Measurements from ENCODE around the gene FUT7. TPM values are rescaled to one million over a fixed set of nuclear protein-coding genes. Genes with fewer than 3 reads are reported as not detected.

The FUT7 gene
- total RNA-seq, 2 experiments from 2014 or later = 2.5 to 2.6 TPM

DNA sequence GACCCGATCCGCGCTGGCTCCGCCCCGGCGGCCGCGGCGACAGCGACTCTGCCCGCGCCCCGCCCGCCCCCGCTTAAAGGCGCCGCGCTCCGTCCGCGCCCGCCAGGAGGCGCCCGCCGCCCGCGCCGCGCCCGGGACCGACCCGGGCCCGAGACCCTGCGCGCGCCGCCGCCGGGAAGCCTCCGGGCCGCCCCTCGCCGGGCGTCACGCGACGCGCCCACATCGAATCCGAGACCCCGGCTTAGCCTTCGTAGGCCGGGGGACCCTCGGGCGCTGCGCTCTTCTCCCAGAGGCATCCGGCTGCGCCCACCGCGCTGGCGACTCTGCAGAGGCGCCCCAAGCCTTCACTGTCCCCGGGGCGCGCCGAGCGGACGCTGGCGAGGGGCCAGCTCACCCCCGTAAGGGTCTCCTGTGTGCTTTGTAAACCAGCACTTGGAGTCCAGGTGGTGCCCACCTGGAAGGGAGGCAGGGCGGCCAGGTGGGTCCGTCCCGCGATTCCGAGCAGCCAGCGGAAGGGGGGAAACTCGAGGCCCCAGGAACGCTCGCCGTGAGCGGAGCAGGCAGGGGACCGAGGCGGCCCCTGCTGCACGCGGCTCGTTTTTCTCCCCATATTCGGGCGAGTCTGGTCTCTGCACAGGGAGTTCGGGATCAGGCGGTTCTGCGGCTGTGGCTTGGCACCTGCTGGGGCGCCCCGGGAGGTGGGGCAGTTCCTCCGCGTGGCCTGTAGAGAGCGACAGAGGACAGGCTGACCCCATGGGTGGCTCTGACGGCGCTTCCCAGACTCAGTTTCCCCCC lies 3.4 kb downstream of the FUT7 start:
- POLR2A ChIA-PET = interaction anchor here (1.0 to 1.9 kb wide), 6 partner anchors 29 to 301 kb away, joined by 3 to 7 read pairs (median 6); partner anchors contain the start of genes FBXW5, MAN1B1, PAXX and SAPCD2
- peak overlapping the region; percentile 88 for H3K27ac Mint-ChIP-seq

DNA sequence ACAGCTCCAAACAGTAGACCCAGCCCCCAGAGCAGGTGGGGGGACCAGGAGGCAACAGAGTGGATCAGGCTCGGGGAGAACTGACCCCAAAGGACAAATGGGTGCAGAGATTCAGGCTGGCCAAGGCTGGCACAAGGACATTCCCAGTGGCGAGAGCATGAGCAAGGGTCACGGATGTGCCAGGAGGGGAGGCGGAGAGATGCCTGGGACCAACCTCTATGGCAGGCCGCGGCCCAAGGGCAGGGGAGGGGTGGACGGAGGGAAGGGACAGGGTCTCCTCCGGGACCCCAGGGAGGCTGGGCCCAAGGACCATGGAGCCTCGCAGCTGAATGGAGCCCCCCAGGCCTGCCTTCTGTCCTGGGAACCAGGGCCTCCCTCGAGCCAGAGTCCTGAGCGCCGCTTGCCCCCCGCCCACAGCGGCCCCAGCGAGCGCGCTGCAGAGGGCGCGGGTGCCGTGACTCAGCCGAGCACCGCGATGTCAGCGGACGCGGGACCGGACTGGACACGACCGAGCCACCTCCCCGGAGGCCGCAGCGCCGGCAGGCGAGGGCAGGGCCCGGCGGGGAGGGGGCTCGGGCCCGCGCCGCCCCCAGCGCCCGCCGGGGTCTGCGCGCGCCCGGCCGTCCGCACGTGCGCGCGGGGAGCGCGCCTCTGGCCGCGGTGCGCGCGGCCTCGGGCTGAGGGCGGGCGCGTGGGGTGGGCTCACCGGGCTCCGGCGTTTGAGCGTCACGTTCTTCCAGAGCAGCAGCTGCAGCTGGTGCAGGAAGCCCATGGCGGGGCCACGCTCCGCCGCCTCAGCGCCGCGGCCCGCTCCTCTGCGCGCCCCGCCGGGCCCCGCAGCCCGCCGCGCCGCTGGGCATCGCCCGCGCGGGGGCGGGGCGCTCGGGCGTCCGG lies 4.3 kb downstream of the FUT7 start, which contains the start of gene ABCA2:
Gene ABCA2 (minus strand): TSS at position 869 of the 894 bp plus-strand sequence. CDS start 97 bp downstream, at position 772.
- Mint-ChIP-seq H3K4me1 (ENCODE audit: low read depth) (peaks cover 62% of the 10 kb centered on the region), H3K4me3 (peak within 1 kb of the TSS; percentile 78), H3K9me3 (ENCODE audit: insufficient read depth) (no peaks in the 10 kb centered on the region), H3K27ac (peak within 1 kb of the TSS; percentile 88), H3K36me3 (ENCODE audit: low read depth) (no peaks in the 10 kb centered on the region), H3K27me3 (ENCODE audit: low read depth) (peaks cover 2% of the 10 kb centered on the region)
- DNase-seq (no peak), ATAC-seq (no peak)
- CTCF ChIA-PET = interaction anchor here (1.2 to 4.5 kb wide), 13 partner anchors 8 to 239 kb away, joined by 3 to 41 read pairs (median 6); partner anchors contain the start of genes AJM1, CLIC3, NPDC1 and PAXX
- POLR2A ChIA-PET = interaction anchor here (1.0 to 1.4 kb wide), 2 partner anchors 29 to 83 kb away, joined by 3 to 6 read pairs; partner anchors contain the start of gene FBXW5

More for the DNA sequence above, 3.4 kb downstream of the FUT7 start:
- Mint-ChIP-seq H3K9me3 (ENCODE audit: insufficient read depth) (no peaks in the 10 kb centered on the region), H3K36me3 (ENCODE audit: low read depth) (no peaks in the 10 kb centered on the region), H3K4me1 (ENCODE audit: low read depth) (peaks cover 68% of the 10 kb centered on the region), H3K4me3 (peak overlapping the region; percentile 71), H3K27me3 (ENCODE audit: low read depth) (peaks cover 2% of the 10 kb centered on the region)
- peak; percentile 76 for DNase-seq
- CTCF ChIA-PET = interaction anchor here (0.7 to 3.9 kb wide), 39 partner anchors 9 to 300 kb away, joined by 3 to 41 read pairs (median 6); partner anchors contain the start of genes AJM1, CLIC3, PAXX and SAPCD2
- peak; percentile 78 for ATAC-seq

DNA sequence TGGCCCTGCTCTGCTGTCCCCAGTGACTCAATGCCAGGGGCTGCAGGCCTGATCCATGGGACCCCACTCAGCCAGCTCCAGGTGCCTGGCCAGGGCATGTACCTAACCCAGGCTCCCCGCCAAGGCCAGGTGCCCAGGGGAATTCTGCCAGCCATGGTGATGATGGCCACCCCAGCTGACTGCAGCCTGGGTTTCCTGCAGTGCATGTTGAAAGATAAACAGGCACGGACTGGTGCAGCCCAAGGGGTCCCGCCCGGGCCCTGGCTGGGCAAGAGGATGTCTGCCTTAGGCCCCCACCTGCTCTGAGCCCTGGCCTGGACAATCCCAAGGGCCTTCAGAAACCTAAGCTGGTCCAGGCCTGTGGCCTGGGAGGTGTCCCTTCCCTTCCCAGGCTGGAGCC lies 5.1 kb downstream of the FUT7 start:
- ATAC-seq = no peak
- Mint-ChIP-seq H3K4me1 (ENCODE audit: low read depth) (peaks cover 57% of the 10 kb centered on the region), H3K4me3 (peak overlapping the region; percentile 78), H3K27me3 (ENCODE audit: low read depth) (peaks cover 2% of the 10 kb centered on the region), H3K9me3 (ENCODE audit: insufficient read depth) (no peaks in the 10 kb centered on the region), H3K27ac (no peak overlapping the region), H3K36me3 (ENCODE audit: low read depth) (peaks cover 2% of the 10 kb centered on the region)
- ChIA-PET CTCF (interaction anchor here (1.5 to 4.5 kb wide), 6 partner anchors 8 to 77 kb away, joined by 4 to 41 read pairs (median 30); partner anchors contain the start of genes CLIC3, NPDC1 and PAXX), POLR2A (interaction anchor here (0.9 kb wide), 1 partner anchor 77 kb away, joined by 4 read pairs; no protein-coding TSS in a partner anchor)
- no peak for DNase-seq

DNA sequence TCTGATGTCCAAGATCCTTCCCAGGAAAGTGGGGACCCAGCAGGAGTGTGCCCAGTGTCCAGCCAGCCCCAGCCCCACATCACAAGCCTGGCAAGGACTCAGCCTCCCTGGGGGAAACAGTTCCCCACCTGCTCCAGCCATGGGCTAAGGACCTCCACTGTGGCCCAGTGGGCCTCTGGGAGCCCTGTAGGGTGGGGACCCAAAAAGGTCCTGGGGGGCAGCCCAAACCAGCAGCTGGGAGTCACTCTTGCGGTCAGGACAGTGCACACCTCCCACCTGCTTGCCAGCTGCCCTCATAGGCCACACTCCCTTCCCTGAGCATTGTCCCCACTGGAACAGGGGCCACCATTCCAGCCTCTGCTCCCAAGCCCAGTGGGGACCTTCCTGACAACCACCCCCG lies 5.5 kb downstream of the FUT7 start:
- no peak for DNase-seq
- Mint-ChIP-seq H3K27me3 (ENCODE audit: low read depth) (peaks cover 2% of the 10 kb centered on the region), H3K4me3 (peak overlapping the region; percentile 78), H3K36me3 (ENCODE audit: low read depth) (peaks cover 2% of the 10 kb centered on the region), H3K9me3 (ENCODE audit: insufficient read depth) (no peaks in the 10 kb centered on the region), H3K27ac (no peak overlapping the region), H3K4me1 (ENCODE audit: low read depth) (peaks cover 54% of the 10 kb centered on the region)
- POLR2A ChIA-PET = interaction anchor here (0.8 to 0.9 kb wide), 2 partner anchors 38 to 77 kb away, joined by 3 to 4 read pairs; no protein-coding TSS in a partner anchor
- ATAC-seq = no peak
- CTCF ChIA-PET = interaction anchor here (1.0 to 4.5 kb wide), 6 partner anchors 9 to 78 kb away, joined by 3 to 34 read pairs (median 4); partner anchors contain the start of genes CLIC3 and NPDC1

DNA sequence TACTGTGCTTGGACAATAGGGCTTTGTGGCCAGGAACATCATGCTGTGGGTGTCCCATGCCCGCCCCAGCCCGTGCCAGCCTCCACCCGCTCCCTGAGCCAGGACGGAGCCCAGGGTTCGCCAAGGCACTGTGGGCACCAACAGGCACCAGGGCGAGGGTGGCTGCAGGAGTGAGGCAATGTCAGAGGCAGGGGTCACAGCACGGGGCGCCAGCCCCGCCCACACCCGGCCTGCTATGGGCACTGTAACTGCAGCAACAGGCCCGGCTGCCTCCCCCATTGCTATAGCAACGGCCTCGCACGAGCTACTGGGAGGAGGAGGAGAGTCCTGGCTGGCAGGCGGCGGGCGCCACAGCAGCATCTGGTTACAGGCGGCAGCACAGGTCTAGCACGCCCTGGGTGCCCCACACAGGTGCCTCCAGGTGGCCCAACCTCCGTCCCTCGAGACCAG lies 6.3 kb downstream of the FUT7 start:
- Mint-ChIP-seq H3K4me3 (no peak overlapping the region), H3K36me3 (ENCODE audit: low read depth) (peaks cover 2% of the 10 kb centered on the region), H3K27me3 (ENCODE audit: low read depth) (peaks cover 2% of the 10 kb centered on the region), H3K27ac (no peak overlapping the region), H3K4me1 (ENCODE audit: low read depth) (peaks cover 47% of the 10 kb centered on the region), H3K9me3 (ENCODE audit: insufficient read depth) (no peaks in the 10 kb centered on the region)
- ATAC-seq = no peak
- CTCF ChIA-PET = interaction anchor here (1.0 to 4.5 kb wide), 6 partner anchors 10 to 78 kb away, joined by 3 to 34 read pairs (median 4); partner anchors contain the start of gene NPDC1
- no peak for DNase-seq
- POLR2A ChIA-PET = interaction anchor here (0.5 to 0.8 kb wide), 3 partner anchors 37 to 198 kb away, joined by 3 read pairs; no protein-coding TSS in a partner anchor

DNA sequence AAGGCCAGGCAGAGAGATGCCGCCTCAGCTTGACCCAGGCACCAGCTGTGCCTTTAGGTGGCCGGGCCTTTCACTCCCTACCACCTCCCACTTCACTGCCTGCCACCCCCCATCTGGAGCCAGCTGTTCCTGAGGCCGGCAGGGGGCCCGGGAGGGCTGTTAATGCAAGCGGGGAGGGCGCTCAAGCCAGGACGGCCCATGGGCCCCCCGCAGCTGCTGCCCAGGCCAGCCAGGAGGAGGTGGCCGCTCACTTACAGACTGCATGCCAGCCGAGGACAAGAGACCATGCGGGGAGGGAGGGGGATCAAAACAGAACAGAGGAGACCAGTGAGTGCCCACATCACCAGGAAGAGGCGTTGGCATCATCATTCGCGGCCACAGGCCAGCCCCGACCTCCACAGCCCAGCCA lies 8.3 kb downstream of the FUT7 start:
- Mint-ChIP-seq H3K9me3 (ENCODE audit: insufficient read depth) (no peaks in the 10 kb centered on the region), H3K4me1 (ENCODE audit: low read depth) (peaks cover 32% of the 10 kb centered on the region), H3K4me3 (no peak overlapping the region), H3K27me3 (ENCODE audit: low read depth) (peaks cover 2% of the 10 kb centered on the region), H3K36me3 (ENCODE audit: low read depth) (peaks cover 6% of the 10 kb centered on the region), H3K27ac (no peak overlapping the region)
- DNase-seq (no peak), ATAC-seq (no peak)
- POLR2A ChIA-PET = no interaction called here
- CTCF ChIA-PET = interaction anchor here (4.5 kb wide), 1 partner anchor 12 kb away, joined by 34 read pairs; no protein-coding TSS in a partner anchor

DNA sequence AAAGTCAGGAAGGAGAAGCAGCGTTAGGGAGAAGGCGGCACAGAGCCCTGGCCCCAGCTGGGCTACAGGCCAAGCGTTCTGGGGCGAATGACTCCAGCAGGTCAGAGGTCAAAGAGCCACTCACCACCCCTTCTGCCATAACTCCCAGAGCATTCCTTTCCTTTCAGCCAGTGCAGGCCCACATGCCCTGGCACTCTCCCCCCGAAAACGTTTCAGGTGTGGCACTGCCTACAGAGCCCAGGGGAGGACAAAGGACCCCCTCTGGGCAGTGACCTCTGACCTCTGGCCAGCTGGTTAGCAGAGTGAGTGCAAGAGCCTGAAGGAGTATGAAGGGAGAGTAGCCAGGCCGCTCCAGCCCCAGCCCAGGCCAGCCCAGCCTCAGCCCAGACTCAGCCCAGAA lies 8.7 kb downstream of the FUT7 start:
- CTCF ChIA-PET = interaction anchor here (4.5 kb wide), 1 partner anchor 12 kb away, joined by 34 read pairs; no protein-coding TSS in a partner anchor
- Mint-ChIP-seq H3K4me3 (no peak overlapping the region), H3K36me3 (ENCODE audit: low read depth) (peaks cover 6% of the 10 kb centered on the region), H3K27me3 (ENCODE audit: low read depth) (peaks cover 2% of the 10 kb centered on the region), H3K27ac (no peak overlapping the region), H3K4me1 (ENCODE audit: low read depth) (peaks cover 31% of the 10 kb centered on the region), H3K9me3 (ENCODE audit: insufficient read depth) (no peaks in the 10 kb centered on the region)
- POLR2A ChIA-PET = no interaction called here
- no peak for ATAC-seq
- no peak for DNase-seq

DNA sequence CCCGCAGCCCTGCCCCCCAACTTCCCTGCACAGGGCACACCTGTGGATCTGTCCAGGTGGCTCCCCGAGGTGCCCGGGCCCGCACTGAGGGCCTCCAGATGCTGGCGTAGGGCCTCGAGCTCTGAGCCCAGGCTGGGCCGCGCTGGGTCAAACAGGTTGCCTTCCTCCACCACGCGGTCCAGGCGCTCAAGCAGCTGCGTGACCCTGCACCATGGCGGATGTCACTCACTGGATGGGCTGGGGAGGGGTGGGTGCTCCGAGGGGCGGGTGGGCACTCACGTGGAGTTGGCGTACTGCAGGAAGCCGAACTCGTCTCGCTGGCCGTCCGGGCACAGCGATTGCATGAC lies 9.3 kb downstream of the FUT7 start:
- no peak overlapping the region for H3K27ac Mint-ChIP-seq
- H3K4me1 Mint-ChIP-seq (ENCODE audit: low read depth) = peaks cover 31% of the 10 kb centered on the region
- no peak for DNase-seq
- ChIA-PET POLR2A (no interaction called here), CTCF (no interaction called here)
- H3K36me3 Mint-ChIP-seq (ENCODE audit: low read depth) = peaks cover 6% of the 10 kb centered on the region
- no peak overlapping the region for H3K4me3 Mint-ChIP-seq
- H3K9me3 Mint-ChIP-seq (ENCODE audit: insufficient read depth) = no peaks in the 10 kb centered on the region
- no peak for ATAC-seq
- H3K27me3 Mint-ChIP-seq (ENCODE audit: low read depth) = peaks cover 2% of the 10 kb centered on the region

DNA sequence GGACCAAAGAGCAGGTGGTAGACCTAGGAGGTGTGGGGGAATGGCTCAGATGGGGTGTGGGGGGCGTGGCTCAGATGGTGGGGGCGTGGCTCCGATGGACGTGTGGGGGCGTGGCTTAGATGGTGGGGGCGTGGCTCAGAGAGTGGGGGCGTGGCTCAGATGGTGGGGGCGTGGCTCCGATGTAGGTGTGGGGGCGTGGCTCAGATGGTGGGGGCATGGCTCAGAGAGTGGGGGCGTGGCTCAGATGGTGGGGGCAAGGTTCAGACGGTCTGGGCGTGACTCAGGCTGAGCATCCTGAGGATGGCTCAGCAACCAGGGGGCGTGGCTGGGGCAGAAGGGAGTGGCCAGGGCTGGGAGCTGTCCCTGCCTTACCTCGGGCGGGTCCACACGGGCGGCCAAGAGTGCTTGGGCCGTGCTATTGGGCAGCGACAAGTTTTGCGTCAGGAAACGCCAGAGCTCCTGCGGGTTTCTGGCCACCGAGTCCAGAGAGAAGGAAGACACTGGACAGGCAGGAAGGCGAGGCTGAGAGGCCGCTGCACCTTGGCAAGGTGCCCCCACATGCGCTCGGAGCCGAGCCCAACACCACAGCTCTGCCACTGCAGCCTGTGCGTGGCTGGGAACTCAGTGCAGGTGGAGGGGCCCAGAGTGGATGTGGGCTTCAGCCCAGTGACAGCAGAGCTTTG lies 9.8 kb downstream of the FUT7 start:
- POLR2A ChIA-PET = interaction anchor here (0.7 kb wide), 1 partner anchor 13 kb away, joined by 3 read pairs; no protein-coding TSS in a partner anchor
- Mint-ChIP-seq H3K36me3 (ENCODE audit: low read depth) (peaks cover 6% of the 10 kb centered on the region), H3K9me3 (ENCODE audit: insufficient read depth) (no peaks in the 10 kb centered on the region), H3K4me1 (ENCODE audit: low read depth) (peaks cover 28% of the 10 kb centered on the region), H3K27ac (peak overlapping the region; percentile 36), H3K27me3 (ENCODE audit: low read depth) (peaks cover under 1% of the 10 kb centered on the region), H3K4me3 (no peak overlapping the region)
- CTCF ChIA-PET = interaction anchor here (1.4 kb wide), 1 partner anchor 13 kb away, joined by 4 read pairs; no protein-coding TSS in a partner anchor
- DNase-seq (peak; percentile 83), ATAC-seq (peak; percentile 80)

DNA sequence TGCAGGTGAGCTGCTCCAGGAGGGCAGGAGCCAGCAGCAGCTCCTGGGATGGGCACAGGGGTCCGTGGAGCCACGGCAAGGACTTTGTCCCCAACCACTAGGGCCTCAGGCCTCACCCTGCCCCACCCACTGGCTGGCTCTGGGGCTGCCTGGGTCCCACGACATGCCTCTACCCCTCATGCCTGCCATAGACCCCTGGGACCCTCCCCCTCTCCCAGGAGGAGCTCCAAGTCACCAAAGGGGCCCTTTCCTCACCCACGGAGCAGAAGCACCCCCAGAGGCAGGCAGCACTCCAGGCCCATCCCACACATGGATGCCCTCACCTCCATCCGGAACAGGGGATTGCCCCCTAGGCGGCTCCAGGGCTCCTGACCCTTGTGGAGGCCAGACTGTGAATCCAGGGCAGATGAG lies 10.3 kb downstream of the FUT7 start:
- no peak for DNase-seq
- Mint-ChIP-seq H3K4me3 (no peak overlapping the region), H3K9me3 (ENCODE audit: insufficient read depth) (no peaks in the 10 kb centered on the region), H3K27me3 (ENCODE audit: low read depth) (no peaks in the 10 kb centered on the region), H3K36me3 (ENCODE audit: low read depth) (peaks cover 10% of the 10 kb centered on the region), H3K4me1 (ENCODE audit: low read depth) (peaks cover 25% of the 10 kb centered on the region), H3K27ac (no peak overlapping the region)
- ChIA-PET CTCF (interaction anchor here (1.4 to 4.1 kb wide), 2 partner anchors 8 to 13 kb away, joined by 4 to 18 read pairs; no protein-coding TSS in a partner anchor), POLR2A (interaction anchor here (0.7 kb wide), 1 partner anchor 13 kb away, joined by 3 read pairs; no protein-coding TSS in a partner anchor)
- no peak for ATAC-seq
